Neural progenitor cell (in vitro differentiated cells): Measurements from ENCODE around the gene PRUNE1. TPM values are rescaled to one million over a fixed set of nuclear protein-coding genes. Genes with fewer than 3 reads are reported as not detected.
A peak's percentile ranks its signal among the peaks of the same experiment; 100 is the strongest.

Source experiments
- DNase-seq: peaks from one replicate; pipeline ENCODE4 v3.0.0-alpha.2; 2016; ENCODE audit warnings: low spot score
- H2AFZ ChIP-seq: fragments of 200-600 bp; sonication (generic); replicated peaks from 2 replicates; pipeline ENCODE4 v1.6.1; 2016; ENCODE audit warnings: antibody characterized with exemption
- H3F3A ChIP-seq: fragments of 200-600 bp; sonication (generic); 2 replicates; pipeline ENCODE4 v1.6.1; 2016; ENCODE audit warnings: antibody characterized with exemption, low read depth
- H3K27ac ChIP-seq: fragments of 200-600 bp; sonication (generic); 2 replicates; pipeline ENCODE4 v1.5.1; 2016; ENCODE audit warnings: mild to moderate bottlenecking
- H3K27me3 ChIP-seq: fragments of 200-600 bp; sonication (generic); 2 replicates; pipeline ENCODE4 v1.6.1; 2016; ENCODE audit warnings: mild to moderate bottlenecking, moderate library complexity
- H3K36me3 ChIP-seq: fragments of 200-600 bp; sonication (generic); 2 replicates; pipeline ENCODE4 v1.5.1; 2016
- H3K4me1 ChIP-seq: fragments of 200-600 bp; sonication (generic); 2 replicates; pipeline ENCODE4 v1.6.1; 2016; ENCODE audit warnings: mixed run types
- H3K4me2 ChIP-seq: fragments of 200-600 bp; sonication (generic); 2 replicates; pipeline ENCODE4 v1.6.1; 2016
- H3K4me3 ChIP-seq: fragments of 200-600 bp; sonication (generic); 2 replicates; pipeline ENCODE4 v1.5.1; 2016
- H3K79me2 ChIP-seq: fragments of 200-600 bp; sonication (generic); 2 replicates; pipeline ENCODE4 v1.6.1; 2016; ENCODE audit warnings: low read depth
- H3K9ac ChIP-seq: fragments of 200-600 bp; sonication (generic); 2 replicates; pipeline ENCODE4 v1.6.1; 2016
- H3K9me3 ChIP-seq: fragments of 200-600 bp; sonication (generic); 2 replicates; pipeline ENCODE4 v1.5.1; 2016; ENCODE audit warnings: low read depth
- H4K20me1 ChIP-seq: fragments of 200-600 bp; sonication (generic); 2 replicates; pipeline ENCODE4 v1.6.1; 2016; ENCODE audit warnings: low read depth
- H3K27ac Mint-ChIP-seq: 3 replicates; pipeline ENCODE4 v1.8.0; 2021; ENCODE audit warnings: mixed read lengths
- H3K27me3 Mint-ChIP-seq: 2 replicates; pipeline ENCODE4 v1.8.0; 2022; ENCODE audit warnings: low read depth, mild to moderate bottlenecking, inconsistent platforms, moderate library complexity, mixed read lengths; ENCODE audit not compliant: insufficient read depth
- H3K36me3 Mint-ChIP-seq: 3 replicates; pipeline ENCODE4 v1.8.0; 2021; ENCODE audit warnings: mixed read lengths
- H3K4me1 Mint-ChIP-seq: 3 replicates; pipeline ENCODE4 v1.8.0; 2021; ENCODE audit warnings: mixed read lengths
- H3K4me3 Mint-ChIP-seq: 3 replicates; pipeline ENCODE4 v1.8.0; 2021; ENCODE audit warnings: mild to moderate bottlenecking, moderate library complexity, mixed read lengths
- H3K9me3 Mint-ChIP-seq: 3 replicates; pipeline ENCODE4 v1.8.0; 2020; ENCODE audit warnings: mixed read lengths
- CTCF ChIP-seq: fragments of 200-600 bp; sonication (generic); IDR thresholded peaks from 2 replicates; pipeline ENCODE4 v1.5.1; 2017; ENCODE audit warnings: antibody characterized with exemption, mild to moderate bottlenecking
- EZH2 ChIP-seq: fragments of 200-600 bp; sonication (generic); IDR thresholded peaks from 2 replicates; pipeline ENCODE4 v1.6.1; 2017; ENCODE audit warnings: antibody characterized with exemption, mild to moderate bottlenecking, moderate library complexity
- EZH2phosphoT487 ChIP-seq: fragments of 200-600 bp; sonication (generic); IDR thresholded peaks from 2 replicates; pipeline ENCODE4 v1.6.1; 2017; ENCODE audit warnings: antibody characterized with exemption
- total RNA-seq: library from RNA; depleted of rRNA; stranded (reverse); fragments of >200 nt; gene quantifications from 2 replicates; pipeline ENCODE4 v1.2.3, GENCODE V29; 2015; ENCODE audit warnings: low replicate concordance

Gene PRUNE1
- total RNA-seq, 1 donor from 2014 or later, result 27.0 TPM

GRCh38 chr1:150994248-150994647 is 14.0 kb upstream of the PRUNE1 start:
- Histone ChIP-seq H4K20me1 (no peaks in the 10 kb centered on the region), H3K4me2 (no peak overlapping the region), H3K9me3 (no peaks in the 10 kb centered on the region), H3K9ac (no peak overlapping the region), H3K27me3 (no peaks in the 10 kb centered on the region), H2AFZ (no peak overlapping the region), H3F3A (no peaks in the 10 kb centered on the region), H3K4me3 (no peak overlapping the region), H3K79me2 (no peaks in the 10 kb centered on the region), H3K4me1 (peaks cover 3% of the 10 kb centered on the region), H3K27ac (no peak overlapping the region), H3K36me3 (no peaks in the 10 kb centered on the region)
- peaks cover 2% of the 10 kb centered on the region for H3K27me3 Mint-ChIP-seq
- peaks cover 3% of the 10 kb centered on the region for H3K36me3 Mint-ChIP-seq
- no peaks in the 10 kb centered on the region for H3K9me3 Mint-ChIP-seq
- no peak for TF ChIP-seq EZH2
- no peak for TF ChIP-seq EZH2phosphoT487
- no peak for TF ChIP-seq CTCF
- DNase-seq, result no peak
- no peak overlapping the region for H3K4me3 Mint-ChIP-seq
- H3K4me1 Mint-ChIP-seq, result peaks cover 6% of the 10 kb centered on the region
- no peak overlapping the region for H3K27ac Mint-ChIP-seq

GRCh38 chr1:150995460-150995859 is 12.8 kb upstream of the PRUNE1 start:
- Histone ChIP-seq H4K20me1 (no peaks in the 10 kb centered on the region), H3K4me1 (peaks cover 3% of the 10 kb centered on the region), H3K4me2 (no peak overlapping the region), H3K27ac (no peak overlapping the region), H3K79me2 (no peaks in the 10 kb centered on the region), H3F3A (no peaks in the 10 kb centered on the region), H2AFZ (peak overlapping the region; percentile 73), H3K9ac (no peak overlapping the region), H3K9me3 (no peaks in the 10 kb centered on the region), H3K36me3 (no peaks in the 10 kb centered on the region), H3K4me3 (no peak overlapping the region), H3K27me3 (no peaks in the 10 kb centered on the region)
- Mint-ChIP-seq H3K27me3 (peaks cover 2% of the 10 kb centered on the region), H3K4me1 (peaks cover 6% of the 10 kb centered on the region), H3K27ac (peak overlapping the region; percentile 78), H3K36me3 (peaks cover 6% of the 10 kb centered on the region), H3K4me3 (peak overlapping the region; percentile 66), H3K9me3 (no peaks in the 10 kb centered on the region)
- TF ChIP-seq CTCF, result no peak
- DNase-seq, result no peak

- peak overlapping the region; percentile 73 for H2AFZ ChIP-seq
- H3K27ac Mint-ChIP-seq, result peak overlapping the region; percentile 78
These were observed 12.4 kb upstream of the PRUNE1 start for GRCh38 chr1:150995896-150996295.

More at GRCh38 chr1:150995896-150996295, 12.4 kb upstream of the PRUNE1 start:
- Mint-ChIP-seq H3K9me3 (no peaks in the 10 kb centered on the region), H3K4me1 (peaks cover 6% of the 10 kb centered on the region), H3K4me3 (peak overlapping the region; percentile 66), H3K27me3 (peaks cover 2% of the 10 kb centered on the region), H3K36me3 (peaks cover 7% of the 10 kb centered on the region)
- Histone ChIP-seq H3K79me2 (no peaks in the 10 kb centered on the region), H3F3A (no peaks in the 10 kb centered on the region), H4K20me1 (no peaks in the 10 kb centered on the region), H3K36me3 (no peaks in the 10 kb centered on the region), H3K4me1 (peaks cover 3% of the 10 kb centered on the region), H3K4me2 (no peak overlapping the region), H3K27ac (no peak overlapping the region), H3K4me3 (no peak overlapping the region), H3K9ac (no peak overlapping the region), H3K9me3 (no peaks in the 10 kb centered on the region), H3K27me3 (no peaks in the 10 kb centered on the region)
- TF ChIP-seq EZH2phosphoT487, result no peak
- TF ChIP-seq EZH2, result no peak
- peak; percentile 85 for TF ChIP-seq CTCF
- peak; percentile 60 for DNase-seq
